PFSK-1 (cell line): ENCODE measurements around the gene CCHCR1.

ENCODE experiments used
- POLR2AphosphoS5 ChIP-seq: IDR thresholded peaks from 2 replicates; pipeline ENCODE4 v1.6.1; 2012; ENCODE audit warnings: low read depth, mild to moderate bottlenecking, control low read depth, low read length, moderate library complexity
- SIN3A ChIP-seq: IDR thresholded peaks from 2 replicates; pipeline ENCODE4 v1.6.1; 2012; ENCODE audit warnings: mild to moderate bottlenecking, low read length, moderate library complexity, borderline replicate concordance; ENCODE audit not compliant: insufficient read depth
- TAF1 ChIP-seq: IDR thresholded peaks from 2 replicates; pipeline ENCODE4 v1.6.1; 2012; ENCODE audit warnings: low read length, control low read depth, borderline replicate concordance; ENCODE audit not compliant: insufficient read depth

- TF ChIP-seq POLR2AphosphoS5 = no peak
- no peak for TF ChIP-seq TAF1
- TF ChIP-seq SIN3A = no peak
Measured at GRCh38 chr6:31149827-31150447, 7.7 kb downstream of the CCHCR1 start.
